ENCODE results near the gene CYFIP1.

GRCh38 chr15:22823495-22824128, 156.6 kb downstream of the CYFIP1 start:
- TF ChIP-seq CTCF (IDR thresholded peaks at IDR 0.05; ENCODE audit: poor library complexity, severe bottlenecking) (no peak), REST (IDR thresholded peaks at IDR 0.05; ENCODE audit: borderline replicate concordance) (no peak), EZH2 (IDR thresholded peaks at IDR 0.05; ENCODE audit: borderline replicate concordance, insufficient read depth, low read length, poor library complexity, severe bottlenecking) (no peak), TAF1 (IDR thresholded peaks at IDR 0.05; ENCODE audit: low read depth) (no peak), RAD21 (conservative IDR thresholded peaks at IDR 0.05) (no peak), EP300 (conservative IDR thresholded peaks at IDR 0.05; ENCODE audit: poor library complexity, severe bottlenecking) (no peak), POLR2AphosphoS5 (IDR thresholded peaks at IDR 0.05) (no peak), SMC3 (conservative IDR thresholded peaks at IDR 0.05; ENCODE audit: poor library complexity) (no peak), MXI1 (conservative IDR thresholded peaks at IDR 0.05; ENCODE audit: poor library complexity, severe bottlenecking) (no peak)

Data from neural cell (in vitro differentiated cells).